Medulla oblongata (tissue), 1 donor: ENCODE data around the gene EXOC2.
"Not testable (repeated sequence)": the region's sequence is repeated elsewhere in the genome, so short reads cannot be mapped to it uniquely, and the experiment has no call there.

ENCODE experiments used
- DNase-seq: peaks from one replicate; pipeline ENCODE4 v3.0.0-alpha.2; 2015; ENCODE audit errors: extremely low spot score

The EXOC2 gene

GRCh38 chr6:710601-711571 lies 17.9 kb upstream of the EXOC2 start:
- peak; percentile 76 for DNase-seq

DNA sequence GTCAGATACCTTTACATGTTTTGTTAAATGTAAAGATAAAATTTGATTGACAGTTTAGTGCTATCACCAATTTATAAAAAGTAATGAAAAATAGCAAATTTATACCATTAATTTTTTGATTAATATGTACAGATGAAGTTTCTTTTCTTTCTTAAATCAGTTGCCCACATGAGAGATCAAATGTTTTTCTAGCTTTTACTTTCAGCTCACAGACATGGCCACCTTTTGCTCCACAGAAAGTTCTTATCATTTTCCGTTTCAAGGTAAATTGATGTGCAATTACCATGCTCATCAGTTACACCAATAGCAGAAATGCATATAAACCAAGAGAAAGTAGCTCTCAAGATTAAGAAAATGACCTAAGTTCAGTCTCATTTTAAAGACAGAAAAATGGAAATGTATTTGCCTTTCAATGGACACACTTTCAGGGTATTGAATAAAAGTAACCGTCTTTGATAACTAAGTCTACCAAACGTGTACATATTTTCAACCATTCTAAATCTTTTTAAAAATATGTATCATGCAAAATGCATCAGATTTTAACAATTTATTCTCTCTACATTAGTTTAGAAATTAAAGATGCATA lies 16.6 kb upstream of the EXOC2 start:
- DNase-seq = no peak

DNA sequence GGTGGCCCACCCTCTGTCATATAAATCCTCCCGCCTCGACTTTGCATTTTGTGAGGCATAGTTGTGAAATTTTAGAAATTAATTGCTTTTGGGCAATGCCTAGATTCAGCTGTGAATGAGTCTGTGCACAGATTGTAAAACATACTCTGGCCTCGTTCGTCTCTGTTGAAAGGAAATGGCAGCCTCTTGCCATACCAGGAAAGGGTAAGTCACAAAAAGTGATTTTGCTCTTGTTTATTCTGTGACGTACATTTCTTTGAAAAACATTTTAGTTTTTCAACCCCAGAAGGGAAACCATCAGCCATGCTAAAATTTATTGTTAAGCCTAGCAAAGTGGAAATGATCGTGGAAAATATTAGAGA lies 15.3 kb upstream of the EXOC2 start:
- no peak for DNase-seq

DNA sequence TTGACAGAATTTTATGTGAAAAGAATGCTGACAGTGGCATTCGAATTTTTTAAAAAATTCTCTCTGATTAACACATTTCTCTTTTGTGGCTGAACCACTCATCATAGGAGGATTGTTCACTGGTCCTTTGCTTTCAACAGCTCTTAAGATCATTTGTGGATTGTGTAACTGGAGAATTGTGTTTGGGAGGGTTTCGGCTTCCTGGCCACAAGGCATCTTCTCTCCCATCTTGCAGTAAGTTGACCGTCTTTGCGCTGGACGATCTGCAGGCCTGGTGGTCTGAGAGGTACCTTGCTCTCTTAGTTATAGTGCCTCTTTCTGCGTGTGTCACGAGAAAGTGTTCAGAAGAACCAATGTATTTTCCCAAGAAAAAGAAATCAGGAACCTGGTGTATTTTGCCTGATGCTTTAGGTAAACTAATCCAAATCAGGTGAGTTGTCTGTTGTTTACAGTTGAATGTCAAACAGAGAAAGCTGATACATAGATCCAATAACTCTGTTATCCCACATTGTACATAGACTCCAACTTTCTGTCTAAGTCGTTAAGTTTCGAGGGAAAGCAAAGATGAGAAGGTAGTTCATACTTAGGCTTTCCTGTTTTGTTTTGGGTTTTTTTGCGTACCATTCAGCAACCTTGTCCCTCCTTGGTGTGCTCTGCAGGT lies 14.8 kb upstream of the EXOC2 start:
- no peak for DNase-seq

DNA sequence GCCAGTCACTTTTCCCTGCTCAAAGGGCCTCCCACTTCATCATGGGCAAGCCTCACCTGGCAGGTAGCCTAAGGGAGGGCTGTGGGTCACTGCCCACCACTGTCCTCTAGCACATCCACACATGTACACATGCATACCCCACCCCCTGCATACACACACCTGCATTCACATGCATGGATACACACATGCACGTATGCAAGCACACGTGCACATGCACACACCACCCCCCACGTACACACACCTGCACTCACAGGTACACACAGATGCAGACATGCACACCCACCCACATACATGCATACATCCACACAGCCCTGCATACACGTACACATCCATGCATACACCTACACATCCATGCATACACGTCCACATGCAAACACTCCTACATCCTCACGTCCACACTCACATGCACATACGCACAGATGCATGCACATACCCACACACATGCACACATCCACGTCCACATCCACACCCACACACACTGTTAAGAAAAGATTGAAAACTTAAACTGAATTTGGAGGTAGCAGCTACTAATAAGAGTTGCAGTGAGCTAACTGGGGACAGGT lies 14.0 kb upstream of the EXOC2 start:
- no peak for DNase-seq

DNA sequence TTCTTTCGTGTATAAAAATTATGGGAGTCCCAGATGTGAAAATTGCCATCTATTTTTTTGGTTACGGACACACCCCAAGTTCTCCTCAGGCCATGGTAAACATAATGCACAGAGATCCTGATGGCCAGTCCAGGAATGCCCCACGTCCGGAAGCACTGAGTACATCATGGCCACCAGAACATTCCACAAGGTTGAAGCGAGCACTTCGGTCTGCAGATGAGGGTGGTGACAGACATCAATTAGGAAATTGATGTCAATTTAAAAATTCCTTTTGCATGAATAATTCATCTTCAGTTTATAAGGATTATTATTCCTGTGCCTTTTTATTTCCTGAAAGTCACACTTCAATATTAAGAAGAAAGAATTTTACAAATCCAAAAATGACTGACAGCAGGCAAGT lies 13.2 kb upstream of the EXOC2 start:
- no peak for DNase-seq

DNA sequence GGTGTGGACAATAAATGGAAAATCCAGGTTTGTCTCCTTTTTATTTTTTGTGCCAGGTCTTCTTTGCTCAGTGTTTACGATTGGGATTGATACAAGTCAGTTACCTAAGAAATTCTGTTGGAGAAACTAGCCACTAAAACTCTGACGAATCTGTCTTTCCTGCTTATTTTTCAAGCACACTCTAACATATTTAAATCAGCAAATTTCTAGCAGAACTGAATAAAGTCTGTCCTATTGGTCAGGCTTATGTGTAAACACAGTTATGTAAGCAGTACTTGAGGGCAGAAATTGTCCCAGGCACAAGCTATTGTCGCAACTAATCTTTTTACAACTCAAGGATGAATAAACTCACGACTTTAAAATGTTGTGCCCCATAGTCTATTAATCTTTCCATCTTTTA lies 12.1 kb upstream of the EXOC2 start:
- no peak for DNase-seq

GRCh38 chr6:704046-704445 lies 11.1 kb upstream of the EXOC2 start:
- no peak for DNase-seq

DNA sequence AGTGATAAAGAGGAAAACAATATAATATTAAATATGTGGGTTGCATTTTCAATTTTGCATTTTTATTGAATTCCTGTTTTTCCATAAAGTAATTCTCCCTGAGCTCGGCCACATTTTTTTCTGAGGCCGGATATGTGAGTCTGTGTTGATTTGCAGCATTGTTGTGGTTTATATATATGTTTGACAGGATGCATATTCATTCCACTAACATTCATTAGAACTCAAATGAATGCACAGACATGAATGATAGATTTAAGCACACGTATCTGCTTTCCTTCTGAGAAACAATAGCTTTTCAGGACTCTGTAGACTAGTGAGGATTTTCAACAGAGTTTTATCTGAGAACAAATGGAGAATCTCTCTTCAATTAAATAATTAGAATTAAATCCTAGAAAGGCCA lies 10.6 kb upstream of the EXOC2 start:
- DNase-seq = no peak

GRCh38 chr6:701700-702479 lies 9.0 kb upstream of the EXOC2 start:
- DNase-seq = no peak

GRCh38 chr6:701215-701614 lies 8.3 kb upstream of the EXOC2 start:
- DNase-seq = no peak

DNA sequence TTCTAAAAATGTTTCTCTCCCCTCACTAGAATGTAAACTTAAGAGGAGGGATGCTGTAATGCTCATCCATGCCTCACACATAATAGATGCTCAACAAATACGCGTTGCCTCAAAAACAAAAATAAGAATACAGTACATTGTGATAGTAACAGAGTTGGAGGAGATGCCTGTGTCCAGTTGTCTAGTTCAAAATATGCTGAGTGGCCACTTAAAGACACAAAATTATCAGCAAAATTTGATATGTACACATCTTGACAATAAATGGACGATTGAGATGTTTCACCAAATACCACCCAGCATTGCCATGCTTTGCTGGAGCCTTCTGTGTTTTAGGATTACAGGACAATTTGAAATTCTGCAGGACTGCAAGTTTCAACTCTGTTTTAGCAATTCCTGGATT lies 7.6 kb upstream of the EXOC2 start:
- DNase-seq = no peak

DNA sequence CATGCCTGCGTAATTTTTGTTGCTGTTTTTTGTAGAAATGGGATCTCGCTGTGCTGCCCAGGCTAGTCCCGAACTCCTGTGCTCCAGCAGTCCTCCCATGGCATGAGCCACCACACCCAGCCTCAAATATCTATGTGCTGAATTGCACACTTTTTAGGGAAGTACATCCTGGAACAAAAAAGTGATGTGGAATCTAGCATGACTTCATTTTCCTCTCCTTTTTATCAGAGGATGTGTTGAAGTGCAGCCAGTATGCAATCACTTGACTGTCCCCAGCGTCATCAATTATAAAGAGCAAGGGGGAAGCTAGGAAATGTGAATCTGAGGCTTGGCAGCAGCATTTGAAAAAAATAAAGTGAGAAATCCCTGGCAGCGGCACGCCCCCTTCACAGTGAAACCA lies 6.4 kb upstream of the EXOC2 start:
- no peak for DNase-seq

GRCh38 chr6:694431-695126 lies 1.6 kb upstream of the EXOC2 start:
- not testable (repeated sequence) for DNase-seq

DNA sequence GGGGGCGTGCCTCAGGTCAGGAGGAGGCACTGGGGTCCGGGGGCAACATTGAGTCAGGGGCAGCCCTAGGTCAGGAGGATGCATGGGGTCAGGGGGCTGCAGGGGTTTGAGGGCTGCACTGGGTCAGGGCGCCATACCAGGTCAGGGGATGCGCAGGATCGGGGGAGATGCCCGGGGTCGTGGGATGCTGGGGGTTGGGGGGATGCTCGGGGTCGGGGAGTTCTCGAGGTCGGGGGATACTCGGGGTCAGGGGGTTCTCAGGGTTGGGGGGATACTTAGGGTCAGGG lies 727 bp upstream of the EXOC2 start:
- DNase-seq = no peak

DNA sequence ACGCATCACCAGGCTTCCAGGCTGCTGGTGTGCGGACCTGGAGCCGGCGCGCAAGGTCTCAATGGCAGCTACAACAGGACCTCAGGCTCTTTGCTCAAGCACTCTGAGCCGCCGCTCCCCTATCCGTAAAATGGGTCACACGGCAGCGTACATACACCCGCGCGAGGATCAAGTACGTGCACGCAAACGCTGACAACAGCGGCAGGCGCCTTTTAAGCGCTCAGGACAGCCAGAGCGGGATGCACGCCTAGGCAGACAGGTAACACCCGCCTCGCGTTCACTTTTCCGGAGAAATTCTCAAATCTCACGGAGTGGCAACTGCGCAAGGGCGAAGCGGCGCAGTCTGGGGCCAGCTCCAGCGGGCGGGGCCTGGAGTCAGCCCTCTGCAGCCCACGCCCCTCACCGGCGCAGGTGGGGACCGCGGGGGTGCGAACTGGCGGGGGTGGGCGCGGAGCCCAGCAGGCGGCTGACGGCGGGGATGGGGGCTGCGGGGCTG lies 535 bp downstream of the EXOC2 start:
- DNase-seq = peak; percentile 14

GRCh38 chr6:689223-689622 lies 3.7 kb downstream of the EXOC2 start:
- no peak for DNase-seq

DNA sequence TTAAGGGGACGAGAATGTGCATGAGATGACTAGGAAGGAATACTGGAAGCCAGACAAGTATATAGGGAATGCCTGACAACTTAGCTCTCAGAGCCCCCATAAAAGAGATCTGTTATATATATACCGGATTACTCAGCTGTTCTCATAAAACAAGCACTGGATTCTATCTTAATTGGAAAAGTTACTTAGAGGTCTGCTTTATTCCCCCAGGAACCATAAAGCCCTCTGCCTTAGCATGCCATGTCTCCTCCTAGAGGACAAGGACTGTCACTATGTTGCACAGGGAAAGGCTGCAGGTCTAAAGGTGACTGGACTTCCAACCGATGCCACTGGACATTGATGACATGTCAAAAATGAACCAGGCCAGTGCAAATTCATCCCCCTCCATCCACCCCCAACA lies 6.4 kb downstream of the EXOC2 start:
- DNase-seq = no peak

DNA sequence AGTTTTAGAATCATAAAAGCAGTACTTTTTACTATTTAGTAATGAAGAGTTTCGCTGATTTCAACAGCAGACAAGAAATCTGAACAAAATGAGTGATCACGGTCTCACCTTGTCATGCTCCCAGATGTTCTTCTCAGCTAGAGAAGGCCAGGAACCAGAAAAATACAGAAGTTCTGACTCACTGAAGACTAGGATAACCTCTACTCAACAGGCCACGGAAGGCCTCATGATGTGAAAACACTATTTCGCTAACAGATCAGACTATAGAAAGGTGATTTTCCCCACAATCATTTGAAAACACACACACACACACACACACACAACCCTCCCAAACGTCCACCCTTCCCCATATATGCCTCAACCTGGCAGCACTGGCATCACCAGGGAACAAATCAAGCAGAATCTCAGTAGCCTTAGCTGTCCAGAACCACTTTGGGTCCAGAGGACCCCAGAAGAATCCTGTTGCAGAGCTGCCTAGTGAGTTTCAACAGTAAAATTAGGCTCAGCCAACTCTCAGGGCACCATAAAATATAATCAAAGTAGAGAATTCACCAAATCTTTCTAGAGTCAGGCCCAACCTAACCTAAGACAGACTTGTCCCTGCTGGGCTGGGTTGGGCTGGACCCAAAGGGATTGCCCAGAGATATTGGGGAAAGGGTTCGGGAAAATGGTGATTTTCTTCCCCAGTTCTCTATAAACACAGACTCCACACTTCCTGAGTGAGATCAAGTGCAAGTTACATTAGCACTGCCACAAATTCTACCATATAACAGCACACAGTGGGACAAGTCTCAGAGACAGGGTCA lies 7.9 kb downstream of the EXOC2 start:
- DNase-seq = no peak

- peak; percentile 36 for DNase-seq
Observed at GRCh38 chr6:683742-684440, 9.0 kb downstream of the EXOC2 start.
